ENCODE measurements around the gene GAA.

The GAA gene

GRCh38 chr17:80064696-80065095 is 36.7 kb upstream of the GAA start:
- Histone ChIP-seq H3K27me3 (ENCODE audit: insufficient read depth, poor library complexity, severe bottlenecking) (no peaks in the 10 kb centered on the region), H3K36me3 (ENCODE audit: low read depth) (no peaks in the 10 kb centered on the region), H3K9me3 (ENCODE audit: severe bottlenecking) (no peaks in the 10 kb centered on the region), H3K4me3 (ENCODE audit: severe bottlenecking) (no peak overlapping the region), H3K4me1 (ENCODE audit: insufficient read depth, poor library complexity, severe bottlenecking) (no peaks in the 10 kb centered on the region), H3K27ac (ENCODE audit: poor library complexity, severe bottlenecking) (no peak overlapping the region)
- ATAC-seq (ENCODE audit: low read depth) (no peak), DNase-seq (ENCODE audit: low spot score) (no peak)
- no peak for TF ChIP-seq CTCF (IDR thresholded peaks at IDR 0.05; ENCODE audit: poor library complexity, severe bottlenecking)

GRCh38 chr17:80065478-80066170 is 35.8 kb upstream of the GAA start:
- Histone ChIP-seq H3K4me1 (ENCODE audit: insufficient read depth, poor library complexity, severe bottlenecking) (no peaks in the 10 kb centered on the region), H3K4me3 (ENCODE audit: severe bottlenecking) (no peak overlapping the region), H3K9me3 (ENCODE audit: severe bottlenecking) (no peaks in the 10 kb centered on the region), H3K27ac (ENCODE audit: poor library complexity, severe bottlenecking) (no peak overlapping the region), H3K27me3 (ENCODE audit: insufficient read depth, poor library complexity, severe bottlenecking) (no peaks in the 10 kb centered on the region), H3K36me3 (ENCODE audit: low read depth) (no peaks in the 10 kb centered on the region)
- DNase-seq (ENCODE audit: low spot score) (no peak), ATAC-seq (ENCODE audit: low read depth) (no peak)
- no peak for TF ChIP-seq CTCF (IDR thresholded peaks at IDR 0.05; ENCODE audit: poor library complexity, severe bottlenecking)

- ATAC-seq (ENCODE audit: low read depth) = no peak
- Histone ChIP-seq H3K27me3 (ENCODE audit: insufficient read depth, poor library complexity, severe bottlenecking) (no peaks in the 10 kb centered on the region), H3K9me3 (ENCODE audit: severe bottlenecking) (no peaks in the 10 kb centered on the region), H3K4me3 (ENCODE audit: severe bottlenecking) (no peak overlapping the region), H3K4me1 (ENCODE audit: insufficient read depth, poor library complexity, severe bottlenecking) (no peaks in the 10 kb centered on the region), H3K27ac (ENCODE audit: poor library complexity, severe bottlenecking) (no peak overlapping the region), H3K36me3 (ENCODE audit: low read depth) (no peaks in the 10 kb centered on the region)
- no peak for DNase-seq (ENCODE audit: low spot score)
- no peak for TF ChIP-seq CTCF (IDR thresholded peaks at IDR 0.05; ENCODE audit: poor library complexity, severe bottlenecking)
Observed at GRCh38 chr17:80067393-80067986, 33.9 kb upstream of the GAA start.

GRCh38 chr17:80068301-80069222 is 32.8 kb upstream of the GAA start:
- ATAC-seq (ENCODE audit: low read depth) (no peak), DNase-seq (ENCODE audit: low spot score) (no peak)
- no peak overlapping the region for H3K4me3 ChIP-seq (ENCODE audit: severe bottlenecking)
- H3K27ac ChIP-seq (ENCODE audit: poor library complexity, severe bottlenecking) = no peak overlapping the region
- H3K27me3 ChIP-seq (ENCODE audit: insufficient read depth, poor library complexity, severe bottlenecking) = no peaks in the 10 kb centered on the region
- no peak for TF ChIP-seq CTCF (IDR thresholded peaks at IDR 0.05; ENCODE audit: poor library complexity, severe bottlenecking)
- H3K4me1 ChIP-seq (ENCODE audit: insufficient read depth, poor library complexity, severe bottlenecking) = no peaks in the 10 kb centered on the region
- H3K36me3 ChIP-seq (ENCODE audit: low read depth) = no peaks in the 10 kb centered on the region
- no peaks in the 10 kb centered on the region for H3K9me3 ChIP-seq (ENCODE audit: severe bottlenecking)

Data from RWPE2 (cell line).